Esophagus muscularis mucosa (tissue), 4 donors: ENCODE measurements around the gene RENBP.

Experiments used
- EP300 ChIP-seq: sonication (generic); formaldehyde crosslinking; IDR thresholded peaks from one replicate; pipeline ENCODE4 v1.6.1; 2017; ENCODE audit warnings: antibody characterized with exemption
- POLR2AphosphoS5 ChIP-seq, 2 donors: sonication (generic); formaldehyde crosslinking; IDR thresholded peaks; one replicate each; pipeline ENCODE4 v1.6.1; 2017; ENCODE audit warnings: antibody characterized with exemption in 2 of 2
- TF ChIP-seq, protein P1 (sequence below), 3 experiments: fragments of 200-600 bp in 2 of 3; fragments of 450-650 bp in 1 of 3; sonication (generic) in 2 of 3; IDR thresholded peaks; one replicate each; pipeline ENCODE4 v1.5.1; 2017 to 2019; ENCODE audit warnings: antibody characterized with exemption in 3 of 3, mild to moderate bottlenecking in 2 of 3, moderate library complexity in 1 of 3

- TF ChIP-seq EP300 (no peak), POLR2AphosphoS5 (IDR thresholded peaks at IDR 0.05) (no peak)
- TF ChIP-seq, protein P1, sequence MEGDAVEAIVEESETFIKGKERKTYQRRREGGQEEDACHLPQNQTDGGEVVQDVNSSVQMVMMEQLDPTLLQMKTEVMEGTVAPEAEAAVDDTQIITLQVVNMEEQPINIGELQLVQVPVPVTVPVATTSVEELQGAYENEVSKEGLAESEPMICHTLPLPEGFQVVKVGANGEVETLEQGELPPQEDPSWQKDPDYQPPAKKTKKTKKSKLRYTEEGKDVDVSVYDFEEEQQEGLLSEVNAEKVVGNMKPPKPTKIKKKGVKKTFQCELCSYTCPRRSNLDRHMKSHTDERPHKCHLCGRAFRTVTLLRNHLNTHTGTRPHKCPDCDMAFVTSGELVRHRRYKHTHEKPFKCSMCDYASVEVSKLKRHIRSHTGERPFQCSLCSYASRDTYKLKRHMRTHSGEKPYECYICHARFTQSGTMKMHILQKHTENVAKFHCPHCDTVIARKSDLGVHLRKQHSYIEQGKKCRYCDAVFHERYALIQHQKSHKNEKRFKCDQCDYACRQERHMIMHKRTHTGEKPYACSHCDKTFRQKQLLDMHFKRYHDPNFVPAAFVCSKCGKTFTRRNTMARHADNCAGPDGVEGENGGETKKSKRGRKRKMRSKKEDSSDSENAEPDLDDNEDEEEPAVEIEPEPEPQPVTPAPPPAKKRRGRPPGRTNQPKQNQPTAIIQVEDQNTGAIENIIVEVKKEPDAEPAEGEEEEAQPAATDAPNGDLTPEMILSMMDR (IDR thresholded peaks at IDR 0.05): no peak
These were observed 56.1 kb downstream of the RENBP start for GRCh38 chrX:153888344-153888743.
